Colonic mucosa (tissue), 4 donors: ENCODE data around the gene FNIP1. TPM values are rescaled to one million over a fixed set of nuclear protein-coding genes. Genes with fewer than 3 reads are reported as not detected.

Source experiments
- DNase-seq: peaks from one replicate; pipeline ENCODE4 v3.0.0-alpha.2; 2020
- H3K27ac ChIP-seq: fragments of 200-600 bp; one replicate; pipeline ENCODE4 v1.8.0; 2021
- H3K27me3 ChIP-seq: fragments of 200-600 bp; one replicate; pipeline ENCODE4 v1.8.0; 2021
- H3K36me3 ChIP-seq: fragments of 200-600 bp; one replicate; pipeline ENCODE4 v1.8.0; 2021
- H3K4me1 ChIP-seq: fragments of 200-600 bp; one replicate; pipeline ENCODE4 v1.8.0; 2021; ENCODE audit warnings: mild to moderate bottlenecking
- H3K4me3 ChIP-seq: fragments of 200-600 bp; one replicate; pipeline ENCODE4 v1.8.0; 2021
- H3K9ac ChIP-seq, 2 donors: one replicate each; pipeline ENCODE4 v1.7.0; 2013; ENCODE audit warnings: control low read depth in 2 of 2, low read depth in 2 of 2, low read length in 2 of 2
- H3K9me3 ChIP-seq: fragments of 200-600 bp; one replicate; pipeline ENCODE4 v1.8.0; 2021
- CTCF ChIP-seq: fragments of 200-600 bp; IDR thresholded peaks from one replicate; pipeline ENCODE4 v1.8.0; 2022; ENCODE audit warnings: antibody characterized with exemption, mild to moderate bottlenecking
- intact Hi-C: fragments of 100-400 bp; cut with DNase I; formaldehyde crosslinking; loops from one replicate; pipeline ENCODE4 v1.14.1; 2022
- total RNA-seq, 2 donors: library from RNA; stranded (reverse); fragmentation: NEBNext Ultra II Directional in 1 of 2; extraction: Animal tissue kit (Norgen Biotek cat#: 25700) in 1 of 2; gene quantifications; one replicate each; pipeline ENCODE4 v1.2.1, GENCODE V29; 2021
- donor health status: healthy.
- donor health status: DM: no; HTN: no; CAD: no.
- donor health status: DM: no; HTN: no; CAD: no.

The FNIP1 gene
- total RNA-seq, 2 donors from 2014 or later = 18.1 to 41.2 TPM

GRCh38 chr5:131824631-131825030 is 27.8 kb upstream of the FNIP1 start:
- DNase-seq = no peak
- Histone ChIP-seq H3K4me1 (no peaks in the 10 kb centered on the region), H3K27ac (no peak overlapping the region), H3K27me3 (no peaks in the 10 kb centered on the region), H3K9me3 (no peaks in the 10 kb centered on the region), H3K36me3 (no peaks in the 10 kb centered on the region), H3K9ac (no peak overlapping the region), H3K4me3 (no peak overlapping the region)
- no peak for TF ChIP-seq CTCF
- intact Hi-C loops = no loop called here

DNA sequence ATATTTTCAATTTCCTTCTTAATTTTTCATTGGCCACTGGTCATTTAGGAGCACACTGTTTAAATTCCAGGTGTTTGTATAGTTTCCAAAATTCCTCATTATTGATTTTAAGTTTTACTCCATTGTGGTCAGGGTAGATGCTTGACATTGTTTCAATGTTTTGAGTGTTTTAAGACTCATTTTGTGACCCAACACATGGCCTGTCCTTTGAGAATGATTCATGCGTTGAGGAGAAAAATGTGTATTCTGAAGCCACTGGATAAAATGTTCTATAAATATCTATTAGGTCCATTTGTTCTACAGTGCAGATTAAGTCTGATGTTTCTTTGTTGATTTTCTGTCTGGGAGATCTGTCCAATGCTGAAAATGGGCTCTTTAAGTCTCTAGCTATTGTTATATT is 24.4 kb upstream of the FNIP1 start:
- Histone ChIP-seq H3K9me3 (no peaks in the 10 kb centered on the region), H3K36me3 (no peaks in the 10 kb centered on the region), H3K4me3 (no peak overlapping the region), H3K4me1 (no peaks in the 10 kb centered on the region), H3K9ac (no peak overlapping the region), H3K27ac (no peak overlapping the region), H3K27me3 (no peaks in the 10 kb centered on the region)
- no peak for DNase-seq
- TF ChIP-seq CTCF = no peak
- intact Hi-C loops = no loop called here

- intact Hi-C loops = no loop called here
- H3K4me3 ChIP-seq = no peak overlapping the region
- no peaks in the 10 kb centered on the region for H3K36me3 ChIP-seq
- no peak overlapping the region for H3K27ac ChIP-seq
- DNase-seq = no peak
- H3K9me3 ChIP-seq = no peaks in the 10 kb centered on the region
- H3K27me3 ChIP-seq = no peaks in the 10 kb centered on the region
- no peak for TF ChIP-seq CTCF
- no peaks in the 10 kb centered on the region for H3K4me1 ChIP-seq
- no peak overlapping the region for H3K9ac ChIP-seq
These were observed 21.3 kb upstream of the FNIP1 start for GRCh38 chr5:131818001-131818724.

DNA sequence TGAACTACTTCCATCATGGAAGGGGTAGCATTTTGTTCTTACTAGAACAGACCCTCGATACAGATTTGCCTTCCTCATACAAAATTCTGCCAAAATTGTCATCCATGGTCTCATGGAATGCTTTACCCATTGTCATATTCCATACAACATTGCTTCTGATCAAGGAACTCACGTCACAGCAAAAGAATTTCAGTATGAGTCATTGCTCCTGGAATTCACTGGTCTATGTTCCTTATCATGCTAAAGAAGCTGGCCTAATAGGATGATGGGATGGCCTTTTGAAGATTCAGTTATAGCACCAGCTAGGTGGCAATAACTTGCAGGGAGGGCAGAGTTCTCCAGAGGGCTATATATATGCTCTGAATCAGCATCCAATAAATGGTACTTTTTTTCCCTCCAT is 18.2 kb upstream of the FNIP1 start:
- H3K27ac ChIP-seq = no peak overlapping the region
- H3K4me1 ChIP-seq = no peaks in the 10 kb centered on the region
- H3K9ac ChIP-seq = no peak overlapping the region
- intact Hi-C loops = loop anchor here (5.0 kb wide), 1 partner anchor 247 kb away; the partner anchor contains the start of gene IL3
- no peak overlapping the region for H3K4me3 ChIP-seq
- H3K36me3 ChIP-seq = no peaks in the 10 kb centered on the region
- H3K9me3 ChIP-seq = no peaks in the 10 kb centered on the region
- H3K27me3 ChIP-seq = no peaks in the 10 kb centered on the region
- no peak for TF ChIP-seq CTCF
- DNase-seq = no peak

DNA sequence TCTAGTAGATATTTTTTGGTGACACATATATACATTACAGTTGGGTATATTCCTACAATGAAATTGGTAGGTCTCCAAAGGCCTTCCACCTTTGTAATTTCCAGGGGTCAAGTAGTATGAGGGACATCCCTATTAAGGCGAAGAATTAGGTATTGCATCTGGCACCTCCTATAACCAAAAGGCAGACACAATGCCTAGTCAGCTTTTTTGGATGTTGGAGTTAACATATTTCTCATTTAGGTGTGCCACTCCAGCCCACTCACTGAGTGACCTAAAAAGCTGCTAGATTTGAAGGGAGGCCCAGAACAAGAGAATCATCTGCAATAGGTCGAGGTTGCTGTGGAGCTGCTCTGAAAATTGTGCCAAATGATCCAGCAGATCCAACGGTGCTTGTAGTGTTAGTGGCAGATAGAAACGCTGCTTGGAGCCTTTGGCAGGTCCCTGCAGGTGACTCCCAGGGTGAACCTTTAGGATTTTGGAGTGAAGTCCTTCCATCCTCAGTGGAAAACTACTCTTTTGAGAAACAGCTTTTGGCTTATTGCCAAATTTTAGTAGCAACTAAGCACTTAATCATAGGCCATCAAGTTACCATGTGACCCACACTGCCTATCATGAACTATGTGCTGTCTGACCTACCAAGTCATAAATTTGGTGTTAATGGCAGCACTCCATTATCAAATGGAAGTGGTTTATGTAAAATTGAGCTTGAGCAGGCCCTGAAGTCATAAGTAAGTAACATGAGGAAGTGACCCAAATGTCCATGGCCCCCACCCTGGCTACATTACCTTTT is 15.7 kb upstream of the FNIP1 start:
- no peak overlapping the region for H3K9ac ChIP-seq
- DNase-seq = no peak
- H3K4me1 ChIP-seq = no peaks in the 10 kb centered on the region
- TF ChIP-seq CTCF = no peak
- H3K36me3 ChIP-seq = no peaks in the 10 kb centered on the region
- H3K9me3 ChIP-seq = no peaks in the 10 kb centered on the region
- no peak overlapping the region for H3K4me3 ChIP-seq
- no peak overlapping the region for H3K27ac ChIP-seq
- intact Hi-C loops = loop anchor here (5.0 kb wide), 1 partner anchor 250 kb away; the partner anchor contains the start of gene IL3
- no peaks in the 10 kb centered on the region for H3K27me3 ChIP-seq
